GM12874 (cell line): ENCODE results near the gene SCRN2.

Source experiments
- TF ChIP-seq, protein P1 (sequence below): IDR thresholded peaks from 2 replicates; pipeline ENCODE4 v1.5.1; 2011; ENCODE audit warnings: low read depth, mild to moderate bottlenecking, control low read depth, low read length, moderate library complexity; ENCODE audit not compliant: insufficient read depth

The SCRN2 gene

DNA sequence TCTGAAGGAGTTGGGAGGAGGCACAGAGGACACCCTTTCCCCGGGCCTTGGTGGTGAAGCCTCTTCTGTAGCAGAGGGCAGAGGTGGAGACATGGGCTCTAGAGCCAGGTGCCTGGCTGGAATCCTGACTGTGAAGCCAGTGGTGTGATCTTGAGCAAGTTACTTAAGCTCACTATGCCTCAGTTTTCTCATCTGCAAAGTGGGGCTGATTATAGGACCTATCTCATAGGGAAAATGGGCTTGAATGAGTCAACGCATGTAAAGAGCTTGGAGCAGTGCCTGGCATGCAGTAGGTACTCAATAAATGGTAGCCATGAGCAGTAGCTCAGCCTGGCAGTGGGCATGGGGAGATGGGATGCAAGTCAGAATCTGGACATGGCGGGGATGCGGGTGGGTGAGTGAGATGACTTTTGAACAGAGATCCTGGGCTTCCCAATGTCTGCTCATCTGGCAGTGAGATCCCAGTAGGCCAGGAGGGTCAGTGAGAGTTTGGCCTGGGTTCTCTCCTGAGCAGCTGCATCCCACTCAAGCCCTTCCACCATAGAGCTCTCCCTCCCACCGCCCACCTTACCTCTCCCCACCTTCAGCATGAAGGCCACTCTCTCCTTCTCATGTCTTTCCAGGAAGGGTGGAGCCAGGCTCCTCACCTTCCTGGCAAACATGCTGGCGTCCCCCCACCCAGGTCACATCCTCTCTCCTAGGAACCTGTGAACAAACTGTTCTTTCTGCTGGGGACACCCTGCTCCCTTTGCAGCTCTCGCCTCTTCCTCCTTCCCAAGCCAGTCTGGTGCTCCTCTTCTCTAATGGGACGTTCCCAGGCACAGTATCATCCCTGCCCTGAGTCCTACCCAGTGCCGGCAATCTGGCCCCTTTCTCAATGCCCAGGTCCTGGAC is 41.9 kb upstream of the SCRN2 start:
- TF ChIP-seq, protein P1, sequence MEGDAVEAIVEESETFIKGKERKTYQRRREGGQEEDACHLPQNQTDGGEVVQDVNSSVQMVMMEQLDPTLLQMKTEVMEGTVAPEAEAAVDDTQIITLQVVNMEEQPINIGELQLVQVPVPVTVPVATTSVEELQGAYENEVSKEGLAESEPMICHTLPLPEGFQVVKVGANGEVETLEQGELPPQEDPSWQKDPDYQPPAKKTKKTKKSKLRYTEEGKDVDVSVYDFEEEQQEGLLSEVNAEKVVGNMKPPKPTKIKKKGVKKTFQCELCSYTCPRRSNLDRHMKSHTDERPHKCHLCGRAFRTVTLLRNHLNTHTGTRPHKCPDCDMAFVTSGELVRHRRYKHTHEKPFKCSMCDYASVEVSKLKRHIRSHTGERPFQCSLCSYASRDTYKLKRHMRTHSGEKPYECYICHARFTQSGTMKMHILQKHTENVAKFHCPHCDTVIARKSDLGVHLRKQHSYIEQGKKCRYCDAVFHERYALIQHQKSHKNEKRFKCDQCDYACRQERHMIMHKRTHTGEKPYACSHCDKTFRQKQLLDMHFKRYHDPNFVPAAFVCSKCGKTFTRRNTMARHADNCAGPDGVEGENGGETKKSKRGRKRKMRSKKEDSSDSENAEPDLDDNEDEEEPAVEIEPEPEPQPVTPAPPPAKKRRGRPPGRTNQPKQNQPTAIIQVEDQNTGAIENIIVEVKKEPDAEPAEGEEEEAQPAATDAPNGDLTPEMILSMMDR: no peak

DNA sequence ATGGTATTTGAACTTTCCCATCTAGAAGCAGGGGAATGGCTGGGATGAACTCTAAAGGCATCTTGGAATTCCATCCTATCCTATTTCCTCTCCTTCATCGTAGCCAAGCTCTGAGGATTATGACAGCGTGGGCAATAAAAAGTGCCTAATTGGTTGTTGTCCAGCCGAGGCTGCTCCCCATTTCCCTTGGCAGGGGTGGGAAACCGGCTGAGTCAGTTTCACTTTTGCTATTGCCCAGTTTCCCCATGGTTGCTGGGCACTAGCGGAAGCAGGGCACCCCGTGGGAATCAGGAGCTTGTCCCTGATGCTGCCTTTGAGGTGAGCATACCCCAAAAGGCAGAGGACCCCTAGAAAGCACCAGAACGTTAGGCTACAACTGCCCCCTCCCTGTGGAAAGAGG is 41.2 kb upstream of the SCRN2 start:
- TF ChIP-seq, protein P1: no peak

DNA sequence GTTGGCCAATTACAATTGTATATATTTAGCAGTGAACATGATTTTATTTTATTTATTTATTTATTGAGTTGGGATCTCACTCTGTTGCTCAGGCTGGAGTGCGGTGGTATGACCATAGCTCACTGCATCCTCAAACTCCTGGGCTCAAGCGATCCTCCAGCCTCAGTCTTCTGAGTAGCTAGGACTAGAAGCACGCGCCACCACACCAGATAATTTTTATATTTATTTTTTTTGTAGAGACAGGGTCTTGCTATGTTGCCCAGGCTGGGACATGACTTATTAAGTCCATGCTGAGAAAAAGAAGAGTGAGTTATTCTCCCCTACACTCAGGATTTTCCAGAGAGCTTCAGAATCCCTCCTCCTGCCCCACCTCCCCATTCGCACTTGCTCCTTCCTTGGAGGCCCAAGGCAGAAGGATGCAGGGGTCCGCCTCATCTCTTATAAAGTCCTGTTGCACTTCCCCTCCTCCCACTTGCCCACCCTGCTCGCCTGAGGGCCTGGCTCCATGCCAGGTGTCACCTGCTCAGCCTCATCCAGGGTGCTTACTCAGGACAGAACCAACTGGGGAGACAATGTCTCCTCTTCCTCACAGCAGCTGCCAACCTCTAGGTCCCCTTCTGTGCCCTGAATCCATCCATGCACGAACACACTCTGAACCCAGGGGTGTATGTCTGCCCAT is 38.8 kb upstream of the SCRN2 start:
- TF ChIP-seq, protein P1: no peak

DNA sequence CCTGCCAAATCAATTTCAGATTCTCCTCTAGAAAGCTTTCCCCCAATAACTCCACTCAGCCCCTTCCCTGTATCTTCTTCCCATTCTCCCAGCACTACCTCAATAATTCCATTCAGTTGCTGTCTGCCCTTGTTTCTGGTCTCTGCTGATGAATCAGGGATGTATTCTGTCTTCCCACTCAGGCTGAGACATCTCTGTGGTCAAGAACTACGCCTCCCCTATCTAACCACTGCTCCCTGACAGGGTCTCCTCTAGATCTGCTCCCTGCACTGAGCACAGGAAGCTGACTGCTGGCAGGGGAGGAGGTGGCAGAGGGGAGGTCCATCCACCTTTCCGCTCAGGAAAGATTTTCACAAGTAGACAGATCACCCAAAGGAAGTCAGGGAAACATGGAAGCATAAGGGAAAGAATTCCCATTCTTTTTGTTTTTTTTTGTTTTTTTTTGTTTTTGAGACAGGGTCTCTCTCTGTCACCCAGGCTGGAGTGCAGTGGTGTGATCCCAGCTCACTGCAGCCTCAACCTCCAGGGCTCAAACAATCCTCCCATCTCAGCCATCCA is 38.0 kb upstream of the SCRN2 start:
- TF ChIP-seq, protein P1: no peak

DNA sequence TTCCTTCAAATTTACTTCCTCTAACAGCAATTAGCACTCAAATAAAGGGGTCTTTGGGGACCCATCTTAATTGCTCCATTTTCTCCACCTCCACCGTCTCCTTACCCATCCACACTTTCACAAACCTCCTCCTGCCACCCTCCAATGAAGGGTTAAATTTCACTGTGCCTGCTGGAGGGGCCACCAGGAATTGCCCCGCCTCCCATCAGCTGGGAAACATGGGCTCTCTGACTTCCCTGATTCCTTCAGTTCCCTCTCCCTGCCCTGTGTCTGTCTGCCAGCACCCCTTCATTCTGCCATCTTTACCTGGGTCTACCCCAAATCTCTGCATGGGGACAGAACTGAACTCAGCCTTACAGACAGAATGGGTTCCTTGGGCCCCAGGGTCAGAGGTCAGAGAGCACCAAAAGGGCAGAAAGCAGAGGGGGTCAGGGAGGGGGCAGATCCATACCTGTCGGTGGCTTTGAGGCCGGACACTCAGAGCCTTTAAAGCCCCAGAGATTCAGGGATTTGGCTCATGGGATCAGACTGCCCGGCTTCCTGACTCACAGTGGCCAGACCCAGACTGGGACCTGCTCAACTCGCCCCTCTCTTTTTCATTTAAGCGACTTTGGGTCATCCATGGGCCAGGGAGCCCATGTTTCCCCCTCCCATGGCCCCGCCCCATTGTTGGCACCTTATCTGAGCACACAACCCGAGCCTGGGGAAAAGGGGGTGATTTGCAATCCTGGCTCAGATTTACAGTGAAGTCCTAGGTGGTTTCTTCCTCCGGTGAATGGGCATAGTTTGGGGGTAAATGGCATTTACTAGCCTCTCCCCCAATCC is 37.3 kb upstream of the SCRN2 start:
- TF ChIP-seq, protein P1: no peak

DNA sequence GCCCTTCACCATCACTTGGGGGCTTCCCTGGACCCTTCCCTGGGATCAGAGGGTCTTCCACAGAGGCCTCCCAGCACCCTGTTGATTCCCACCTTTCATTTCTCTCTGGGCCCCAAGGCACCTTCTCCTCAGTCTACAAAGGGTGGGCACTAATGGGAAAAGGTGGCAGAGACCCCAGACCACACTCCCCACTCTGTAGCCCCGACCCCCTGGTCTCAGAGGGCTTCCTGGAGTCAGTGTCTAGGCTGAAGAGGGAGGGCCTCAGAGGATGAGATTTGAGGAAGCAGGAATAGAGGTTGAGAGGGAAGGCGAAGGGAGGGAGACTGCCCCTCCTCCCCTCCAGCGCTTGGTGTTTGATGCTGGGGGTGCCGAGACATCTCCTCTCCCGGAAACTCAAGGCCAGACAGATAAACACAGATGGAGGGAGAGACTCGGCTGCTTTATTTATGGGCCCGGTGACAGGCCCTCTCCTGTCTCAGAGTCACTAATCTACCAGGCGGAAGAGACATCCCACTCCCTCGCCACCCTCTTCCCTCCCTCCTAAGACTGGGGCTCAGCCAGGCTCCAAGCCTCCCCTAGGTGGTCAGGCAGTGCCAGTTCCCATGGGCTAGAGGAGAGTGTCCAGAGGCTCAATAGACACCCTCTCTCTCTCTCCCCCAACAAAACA is 36.4 kb upstream of the SCRN2 start:
- TF ChIP-seq, protein P1: no peak
